ENCODE results near the gene UTP11.
A peak's percentile ranks its signal among the peaks of the same experiment; 100 is the strongest.

UTP11 gene

DNA sequence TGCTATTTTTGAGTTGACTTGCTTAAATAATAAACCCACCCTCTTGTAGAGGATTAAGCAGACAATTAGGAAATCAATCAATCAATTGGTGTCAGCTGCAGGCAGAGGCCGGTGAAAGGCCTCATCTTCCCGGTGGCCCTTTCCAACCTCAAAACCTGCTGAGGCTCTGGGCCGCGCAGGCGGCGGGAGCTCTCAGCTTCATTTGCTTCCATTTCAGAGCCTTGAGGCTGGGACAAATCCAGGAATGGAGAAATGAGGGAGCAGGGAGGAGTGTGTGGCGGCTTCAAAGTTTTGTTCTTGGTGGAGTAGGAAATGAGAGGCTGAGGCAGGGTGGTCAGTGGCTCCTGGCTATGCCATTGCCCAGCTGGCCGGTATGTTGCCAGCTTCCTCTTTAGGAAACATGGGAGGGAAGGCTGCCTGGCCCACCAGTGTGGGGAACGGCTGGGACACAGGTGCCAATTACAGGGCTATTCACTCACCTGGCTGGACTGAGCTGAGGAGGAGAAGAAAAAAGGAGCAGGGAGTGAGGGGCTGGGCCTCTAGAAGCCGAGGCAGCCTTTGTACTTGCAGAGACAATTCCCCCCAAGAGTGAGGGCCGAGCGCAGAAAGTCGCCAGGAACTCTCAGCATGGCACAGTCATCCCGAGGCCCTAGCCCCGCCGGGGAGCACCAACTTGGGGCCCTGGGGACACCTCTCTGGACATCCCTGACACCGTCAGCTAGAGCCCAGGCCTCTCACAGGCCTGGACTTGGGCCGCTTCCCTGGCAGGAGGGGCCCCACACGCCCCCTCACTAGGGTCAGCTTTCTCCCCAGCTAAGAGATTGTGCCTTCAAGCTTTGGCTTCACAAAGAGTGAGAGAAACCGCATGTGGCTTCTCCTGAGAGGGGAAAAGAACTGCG is 29.7 kb downstream of the UTP11 start:
- H3K4me1 ChIP-seq (ENCODE audit: low read length), result peaks cover 49% of the 10 kb centered on the region
- H3K9ac ChIP-seq (ENCODE audit: low read length), result peak overlapping the region; percentile 98
- H3K9me3 ChIP-seq (ENCODE audit: insufficient read depth, low read length), result no peaks in the 10 kb centered on the region
- H3K4me2 ChIP-seq (ENCODE audit: low read length), result peak overlapping the region; percentile 87
- peak overlapping the region; percentile 97 for H3K27ac ChIP-seq (ENCODE audit: low read length)
- H3K4me3 ChIP-seq (ENCODE audit: low read length), result peak overlapping the region; percentile 96
- H3K27me3 ChIP-seq (ENCODE audit: low read depth, low read length), result no peaks in the 10 kb centered on the region
- peaks cover 98% of the 10 kb centered on the region for H3K79me2 ChIP-seq (ENCODE audit: low read length)
- H2AFZ ChIP-seq (ENCODE audit: low read depth, low read length), result no peak overlapping the region
- peaks cover 9% of the 10 kb centered on the region; the same call in 1 of the 2 replicates for H4K20me1 ChIP-seq (ENCODE audit: insufficient read depth, low read length)
- TF ChIP-seq EZH2phosphoT487 (IDR thresholded peaks at IDR 0.05; ENCODE audit: low read depth), result no peak
- TF ChIP-seq, protein P1, sequence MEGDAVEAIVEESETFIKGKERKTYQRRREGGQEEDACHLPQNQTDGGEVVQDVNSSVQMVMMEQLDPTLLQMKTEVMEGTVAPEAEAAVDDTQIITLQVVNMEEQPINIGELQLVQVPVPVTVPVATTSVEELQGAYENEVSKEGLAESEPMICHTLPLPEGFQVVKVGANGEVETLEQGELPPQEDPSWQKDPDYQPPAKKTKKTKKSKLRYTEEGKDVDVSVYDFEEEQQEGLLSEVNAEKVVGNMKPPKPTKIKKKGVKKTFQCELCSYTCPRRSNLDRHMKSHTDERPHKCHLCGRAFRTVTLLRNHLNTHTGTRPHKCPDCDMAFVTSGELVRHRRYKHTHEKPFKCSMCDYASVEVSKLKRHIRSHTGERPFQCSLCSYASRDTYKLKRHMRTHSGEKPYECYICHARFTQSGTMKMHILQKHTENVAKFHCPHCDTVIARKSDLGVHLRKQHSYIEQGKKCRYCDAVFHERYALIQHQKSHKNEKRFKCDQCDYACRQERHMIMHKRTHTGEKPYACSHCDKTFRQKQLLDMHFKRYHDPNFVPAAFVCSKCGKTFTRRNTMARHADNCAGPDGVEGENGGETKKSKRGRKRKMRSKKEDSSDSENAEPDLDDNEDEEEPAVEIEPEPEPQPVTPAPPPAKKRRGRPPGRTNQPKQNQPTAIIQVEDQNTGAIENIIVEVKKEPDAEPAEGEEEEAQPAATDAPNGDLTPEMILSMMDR (IDR thresholded peaks at IDR 0.05; ENCODE audit: low read depth, low read length), result no peak
- H3K36me3 ChIP-seq (replicated peaks; ENCODE audit: low read depth, low read length), result peaks cover 47% of the 10 kb centered on the region

DNA sequence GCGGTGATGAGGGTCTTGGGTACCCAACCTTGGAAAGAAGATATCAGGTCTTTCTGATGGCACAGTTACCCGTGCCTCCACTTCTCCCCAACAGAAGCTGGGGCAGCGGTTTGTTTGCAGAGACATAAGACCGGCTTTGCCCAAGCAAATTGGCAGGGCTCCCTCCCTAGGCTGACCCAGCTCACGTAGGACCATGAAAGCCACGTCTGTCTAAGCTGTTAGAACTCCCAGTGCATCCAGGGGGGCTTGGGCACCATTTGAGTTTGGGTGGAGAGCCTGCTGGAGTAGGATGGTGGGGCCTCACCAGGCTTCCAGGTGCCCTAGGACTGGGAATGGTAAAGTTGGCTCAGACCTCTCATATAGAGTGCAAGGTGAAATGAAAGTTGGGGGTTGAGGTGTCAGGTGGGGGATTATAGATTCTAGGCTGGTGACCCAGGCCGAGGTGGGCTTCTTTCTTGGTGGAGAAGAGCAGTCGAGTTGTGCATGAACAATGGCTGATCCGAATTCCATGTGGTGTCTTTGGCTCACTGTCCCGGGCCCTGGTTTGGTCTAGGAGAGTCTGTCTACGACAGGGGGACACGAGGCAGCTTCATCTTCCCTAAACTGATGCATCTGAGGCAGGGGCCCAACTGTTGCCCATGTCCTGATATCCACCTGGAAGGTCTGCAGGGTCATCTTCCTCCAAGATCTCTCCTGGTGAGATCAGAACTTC is 30.7 kb downstream of the UTP11 start:
- Histone ChIP-seq H3K4me1 (ENCODE audit: low read length) (peaks cover 39% of the 10 kb centered on the region), H3K79me2 (ENCODE audit: low read length) (peaks cover 98% of the 10 kb centered on the region), H3K4me2 (ENCODE audit: low read length) (peak overlapping the region; percentile 87), H3K27me3 (ENCODE audit: low read depth, low read length) (no peaks in the 10 kb centered on the region), H4K20me1 (ENCODE audit: insufficient read depth, low read length) (peaks cover 9% of the 10 kb centered on the region; the same call in 1 of the 2 replicates), H3K27ac (ENCODE audit: low read length) (peak overlapping the region; percentile 97), H3K9me3 (ENCODE audit: insufficient read depth, low read length) (no peaks in the 10 kb centered on the region), H2AFZ (ENCODE audit: low read depth, low read length) (no peak overlapping the region), H3K4me3 (ENCODE audit: low read length) (peak overlapping the region; percentile 96), H3K9ac (ENCODE audit: low read length) (peak overlapping the region; percentile 98), H3K36me3 (replicated peaks; ENCODE audit: low read depth, low read length) (peaks cover 50% of the 10 kb centered on the region)
- TF ChIP-seq, protein P1 (IDR thresholded peaks at IDR 0.05; ENCODE audit: low read depth, low read length), result no peak
- TF ChIP-seq EZH2phosphoT487 (IDR thresholded peaks at IDR 0.05; ENCODE audit: low read depth), result no peak

DNA sequence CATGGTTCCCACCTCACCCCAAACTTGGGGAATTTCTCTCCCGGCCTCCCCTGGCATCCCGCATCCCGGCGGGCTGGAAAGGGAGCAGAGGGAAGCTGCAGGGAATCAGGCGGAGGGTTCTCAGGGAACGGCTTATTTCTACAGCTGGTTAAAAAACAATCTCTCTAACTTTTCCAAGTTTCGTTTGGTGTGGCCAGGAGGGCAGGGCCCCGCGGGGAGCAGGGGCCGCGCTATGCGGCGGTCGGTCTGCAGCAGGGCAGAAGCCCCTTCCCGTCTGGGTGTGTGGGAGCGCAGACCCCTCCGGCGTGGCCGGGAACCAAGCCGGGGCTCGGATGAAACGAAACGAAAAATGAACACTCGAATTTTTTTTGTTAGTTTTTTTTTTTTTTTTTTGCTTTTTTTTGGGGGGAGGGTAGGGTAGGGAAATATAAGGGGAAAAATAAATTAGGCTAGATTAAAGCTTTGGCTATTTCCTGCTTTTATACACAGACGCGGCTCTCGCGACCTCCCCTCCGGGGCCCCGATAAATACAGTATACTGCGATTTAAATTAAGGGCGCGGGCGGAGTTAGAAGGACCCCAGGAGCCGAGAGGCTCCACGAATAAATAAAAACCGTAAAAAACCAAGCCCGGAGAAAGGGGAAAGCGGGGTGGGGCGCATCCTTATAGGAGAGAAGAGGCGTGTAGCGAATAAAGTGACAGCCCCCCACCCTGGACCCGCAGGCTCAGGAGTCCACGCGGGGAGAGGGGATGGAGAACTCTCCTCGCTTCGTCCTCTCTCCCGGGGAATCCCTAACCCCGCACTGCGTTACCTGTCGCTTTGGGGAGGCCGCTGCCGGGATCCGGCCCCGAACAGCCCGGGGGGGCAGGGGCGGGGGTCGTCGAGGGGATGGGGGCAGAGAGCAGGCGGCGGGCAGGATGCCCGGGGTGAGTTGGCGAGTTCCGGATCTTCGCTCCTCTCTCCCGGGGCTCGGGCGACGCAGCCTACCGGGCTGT is 32.0 kb downstream of the UTP11 start:
- peaks cover 61% of the 10 kb centered on the region for H3K36me3 ChIP-seq (replicated peaks; ENCODE audit: low read depth, low read length)
- peak overlapping the region; percentile 98 for H3K9ac ChIP-seq (ENCODE audit: low read length)
- H4K20me1 ChIP-seq (ENCODE audit: insufficient read depth, low read length), result peaks cover 9% of the 10 kb centered on the region; the same call in 1 of the 2 replicates
- H3K79me2 ChIP-seq (ENCODE audit: low read length), result peaks cover 98% of the 10 kb centered on the region
- TF ChIP-seq, protein P1 (IDR thresholded peaks at IDR 0.05; ENCODE audit: low read depth, low read length), result no peak
- TF ChIP-seq EZH2phosphoT487 (IDR thresholded peaks at IDR 0.05; ENCODE audit: low read depth), result no peak
- H3K27me3 ChIP-seq (ENCODE audit: low read depth, low read length), result no peaks in the 10 kb centered on the region
- peak overlapping the region; percentile 87 for H3K4me2 ChIP-seq (ENCODE audit: low read length)
- no peaks in the 10 kb centered on the region for H3K9me3 ChIP-seq (ENCODE audit: insufficient read depth, low read length)
- H2AFZ ChIP-seq (ENCODE audit: low read depth, low read length), result no peak overlapping the region
- peak overlapping the region; percentile 97 for H3K27ac ChIP-seq (ENCODE audit: low read length)
- peak overlapping the region; percentile 96 for H3K4me3 ChIP-seq (ENCODE audit: low read length)
- peaks cover 28% of the 10 kb centered on the region for H3K4me1 ChIP-seq (ENCODE audit: low read length)

Data from OCI-LY3 (cell line).